Stimulated activated CD4-positive, alpha-beta T cell treated with anti-CD3 and anti-CD28 coated beads, Interleukin-4, amount 100 ng/mL, for 24 hours (primary cell): Measurements from ENCODE around the gene EFCAB12.

Source experiments
- DNase-seq: peaks from one replicate; pipeline ENCODE4 v3.0.0-alpha.2; 2020

The EFCAB12 gene

GRCh38 chr3:129442947-129443346 lies 14.5 kb upstream of the EFCAB12 start:
- no peak for DNase-seq

DNA sequence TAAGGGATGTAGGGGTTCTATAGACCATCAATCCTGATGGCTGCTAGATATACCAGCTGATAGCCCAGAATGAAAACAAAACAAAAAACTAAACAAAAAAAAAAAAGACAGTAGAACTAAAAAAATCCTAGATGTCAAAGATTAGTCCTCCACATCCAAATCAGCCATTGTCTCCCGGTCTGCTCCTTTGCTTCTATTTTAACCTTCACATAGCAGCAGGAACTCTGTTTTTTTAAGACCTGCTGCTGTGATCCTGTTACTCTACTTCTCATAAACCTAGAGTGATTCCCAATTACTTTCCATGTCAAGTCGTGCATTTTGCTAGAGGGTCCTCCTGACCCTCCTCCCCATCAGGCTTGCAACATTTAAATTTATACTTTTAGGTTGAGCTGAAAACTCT lies 14.1 kb upstream of the EFCAB12 start:
- DNase-seq, result no peak

DNA sequence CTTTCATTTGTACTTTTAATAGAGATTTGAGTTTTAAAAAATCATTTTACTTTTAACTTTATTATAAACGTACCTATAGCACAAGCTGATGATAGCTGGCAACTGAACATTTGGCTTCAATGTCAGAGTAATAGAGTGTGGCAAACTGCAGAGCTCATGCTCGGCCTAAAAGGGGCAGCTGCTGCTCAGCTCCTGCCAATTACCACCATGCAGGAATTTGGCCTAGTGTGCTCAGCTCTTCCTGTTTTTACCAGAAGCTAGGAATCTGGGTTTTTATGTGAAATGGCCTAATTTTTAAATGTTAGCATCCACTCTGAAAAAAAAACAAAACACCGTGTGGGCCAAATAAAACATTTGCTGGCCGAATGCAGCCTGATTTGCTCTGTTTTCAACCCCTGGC lies 13.3 kb upstream of the EFCAB12 start:
- no peak for DNase-seq

DNA sequence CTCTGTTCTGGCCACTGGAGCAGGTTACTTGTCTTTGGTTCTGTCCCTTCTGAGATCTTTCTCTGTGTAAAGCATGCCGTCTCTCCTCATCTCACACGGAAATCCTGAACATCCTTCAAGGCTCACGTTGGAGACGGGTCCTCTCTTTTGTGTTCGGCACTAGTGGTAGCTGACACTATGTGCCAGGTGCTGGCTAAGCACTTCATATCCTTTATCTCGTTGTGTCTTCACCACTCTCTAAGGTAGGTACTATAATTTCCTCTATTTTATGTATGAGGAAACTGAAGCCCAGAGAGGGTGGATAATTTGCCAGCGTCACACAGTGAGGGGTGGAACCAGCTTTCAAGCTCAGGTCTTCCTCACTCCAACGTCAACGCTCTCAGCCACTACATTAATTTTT lies 12.8 kb upstream of the EFCAB12 start:
- DNase-seq, result no peak

GRCh38 chr3:129440618-129441190 lies 12.3 kb upstream of the EFCAB12 start:
- DNase-seq, result no peak

GRCh38 chr3:129439817-129440617 lies 11.6 kb upstream of the EFCAB12 start, which contains the start of the genes IFT122 and MBD4:
TSS of gene IFT122 (plus strand) at chr3:129440224. CDS start at chr3:129440331, 107 bp downstream.
TSS of gene MBD4 (minus strand) at chr3:129439948. CDS start at chr3:129439833, 115 bp downstream.
- DNase-seq, result peak; percentile 99

DNA sequence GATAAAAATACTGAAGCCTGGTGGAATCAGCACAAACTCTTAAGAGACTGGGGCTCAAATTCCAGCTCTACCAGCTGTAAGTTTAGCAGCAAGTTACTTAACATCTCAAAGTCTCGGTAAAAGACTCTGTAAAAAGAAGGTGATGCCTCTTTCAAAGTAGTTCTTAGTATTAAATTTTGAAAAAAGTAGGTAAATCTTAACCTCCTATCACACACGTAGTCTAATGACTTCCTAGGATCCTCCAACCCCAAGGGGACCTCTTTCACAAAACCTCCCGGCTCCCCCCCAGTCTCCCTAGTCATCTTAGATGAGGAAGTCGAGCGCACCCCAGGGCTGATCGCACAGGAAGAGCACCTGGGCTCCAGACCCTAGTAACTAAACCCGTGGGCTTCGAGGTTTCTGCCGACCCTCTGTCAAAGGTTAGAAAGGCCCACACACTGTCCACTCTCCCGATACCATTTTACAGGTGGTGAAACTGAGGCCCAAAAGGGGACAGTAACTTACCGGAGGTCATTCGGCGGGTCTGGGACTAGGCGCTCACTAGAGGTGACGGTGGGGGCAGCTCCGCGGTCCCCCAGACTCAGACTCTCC lies 10.9 kb upstream of the EFCAB12 start:
- peak; percentile 52 for DNase-seq

- DNase-seq, result no peak
Observed at GRCh38 chr3:129435367-129435766, 6.9 kb upstream of the EFCAB12 start.

GRCh38 chr3:129434140-129434539 lies 5.7 kb upstream of the EFCAB12 start:
- DNase-seq, result no peak

- no peak for DNase-seq
Observed at GRCh38 chr3:129433565-129433964, 5.1 kb upstream of the EFCAB12 start.

GRCh38 chr3:129432671-129433070 lies 4.2 kb upstream of the EFCAB12 start:
- DNase-seq, result no peak

- no peak for DNase-seq
Observed at GRCh38 chr3:129432036-129432435, 3.6 kb upstream of the EFCAB12 start.

GRCh38 chr3:129429602-129430001 lies 1.2 kb upstream of the EFCAB12 start:
- DNase-seq, result no peak

GRCh38 chr3:129429080-129429451 lies 630 bp upstream of the EFCAB12 start:
- DNase-seq, result no peak

GRCh38 chr3:129428007-129428375 lies 445 bp downstream of the EFCAB12 start:
- DNase-seq, result no peak

- no peak for DNase-seq
Observed at GRCh38 chr3:129425619-129426018, 2.8 kb downstream of the EFCAB12 start.

GRCh38 chr3:129425213-129425612 lies 3.2 kb downstream of the EFCAB12 start:
- DNase-seq, result no peak

- DNase-seq, result no peak
Observed at GRCh38 chr3:129424185-129424841, 4.1 kb downstream of the EFCAB12 start.

DNA sequence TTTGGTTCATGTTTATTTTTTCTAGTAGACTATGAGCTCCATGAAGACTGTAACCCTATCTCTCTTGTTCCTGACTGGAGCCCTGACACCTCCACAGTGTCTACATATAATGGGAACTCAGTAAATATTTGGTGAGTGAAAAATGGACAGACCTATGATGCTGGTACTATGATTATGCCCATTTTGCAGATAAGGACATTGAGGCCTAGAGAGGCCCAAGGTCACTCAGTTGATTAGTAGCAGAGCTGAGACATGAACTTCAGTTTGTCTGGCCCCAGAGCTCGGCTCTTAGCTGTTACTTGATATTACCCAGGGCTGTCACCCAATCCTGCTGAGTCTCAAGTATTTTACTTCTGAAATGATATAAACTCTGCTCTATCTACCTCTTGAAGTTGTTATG lies 5.5 kb downstream of the EFCAB12 start:
- no peak for DNase-seq

DNA sequence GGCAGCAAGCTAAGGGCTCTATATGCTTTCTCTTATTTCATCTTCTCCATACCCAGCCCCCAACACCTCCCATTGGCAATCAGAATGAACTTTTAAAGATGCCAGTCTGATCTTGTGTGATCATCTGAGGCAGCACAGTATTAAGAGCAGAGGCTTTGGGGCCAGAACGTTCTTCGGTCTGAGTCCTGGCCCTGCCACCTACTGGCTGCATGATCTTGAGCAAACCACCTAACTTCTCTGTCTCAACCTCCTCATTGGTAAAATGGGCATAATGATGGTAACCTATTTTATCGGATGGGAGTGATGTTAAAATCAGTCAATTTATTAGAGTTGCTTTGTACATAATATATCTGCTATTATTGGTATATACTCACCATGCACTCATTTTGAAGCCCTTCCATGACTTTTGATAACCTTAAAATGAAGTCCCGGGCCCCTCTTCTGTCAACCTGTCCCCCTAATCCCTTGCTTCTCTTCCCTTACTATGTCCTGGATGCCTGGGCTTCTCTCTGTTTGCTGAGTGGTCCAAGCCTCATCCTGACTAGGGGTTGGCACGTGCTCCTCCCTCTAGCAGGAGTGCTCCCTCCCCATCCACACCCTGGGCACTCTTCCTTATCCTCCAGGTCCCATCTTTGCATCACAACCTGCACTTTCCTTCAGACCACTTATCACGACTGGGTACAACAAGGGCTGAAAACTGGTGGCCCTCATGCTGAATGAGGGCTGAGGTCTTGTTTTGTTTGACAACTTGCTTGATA lies 6.3 kb downstream of the EFCAB12 start:
- DNase-seq, result no peak

DNA sequence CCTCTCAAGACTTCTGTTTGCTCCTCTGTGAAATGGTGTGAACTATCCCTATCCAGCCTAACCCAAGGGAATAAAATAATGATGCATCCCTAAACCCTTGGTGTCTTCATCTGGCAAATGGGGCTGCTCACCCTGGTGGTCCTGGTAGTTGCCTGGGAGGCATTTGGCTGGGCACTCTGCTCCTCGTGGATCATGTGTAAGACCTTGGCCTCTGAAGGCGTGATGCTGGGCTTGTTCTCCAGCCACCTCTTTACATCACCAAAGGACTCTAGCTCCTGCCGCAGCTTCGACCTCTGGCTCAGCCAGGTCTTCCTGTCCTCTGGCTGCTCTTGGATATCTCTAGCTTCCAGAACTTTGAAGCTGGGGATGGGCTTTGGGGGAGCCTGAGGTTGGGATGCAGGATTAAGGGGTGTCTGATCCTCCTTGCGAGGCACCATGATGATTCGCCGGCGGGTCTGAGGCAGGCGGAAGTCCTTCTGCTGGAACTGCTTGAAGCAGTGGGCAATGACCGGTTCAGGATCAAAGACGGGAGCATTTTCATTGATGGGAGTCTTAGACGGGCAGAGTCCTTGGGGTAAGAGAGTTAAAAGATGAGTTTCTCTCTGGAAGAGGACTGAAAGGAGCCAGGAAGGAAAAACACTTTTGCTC lies 7.1 kb downstream of the EFCAB12 start:
- no peak for DNase-seq

DNA sequence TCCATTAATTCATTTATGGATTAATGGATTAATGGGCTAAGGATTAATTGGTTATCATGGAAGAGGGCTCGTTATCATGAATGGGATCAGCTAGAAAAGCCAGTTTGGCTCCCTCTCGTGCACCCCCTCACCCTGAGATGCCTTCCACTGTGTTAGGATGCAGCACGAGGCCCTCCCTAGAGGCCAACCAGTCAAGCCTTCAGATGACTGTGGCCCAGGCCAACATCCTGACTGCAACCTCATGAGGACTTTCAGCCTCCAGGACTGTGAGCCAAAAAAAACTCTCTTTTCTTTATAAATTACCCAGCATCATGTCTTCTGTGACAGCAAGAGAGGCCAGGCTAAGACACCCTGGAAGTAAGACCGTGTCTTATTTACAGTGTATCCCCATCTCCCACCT lies 9.0 kb downstream of the EFCAB12 start:
- DNase-seq, result no peak
